HT1080 (cell line): ENCODE measurements around the gene ZNHIT3. TPM values are rescaled to one million over a fixed set of nuclear protein-coding genes. Genes with fewer than 3 reads are reported as not detected.

Source experiments
- DNase-seq: peaks from one replicate; pipeline ENCODE4 v3.0.0-alpha.2; 2015; ENCODE audit warnings: low read depth
- small RNA-seq: library from RNA; depleted of rRNA; stranded (forward); fragments of <200 nt; gene quantifications from one replicate; pipeline ENCODE3, GENCODE V24; 2014
- total RNA-seq: library from RNA; depleted of rRNA; stranded (reverse); fragments of >200 nt; shearing (Covaris generic); gene quantifications from 2 replicates; pipeline ENCODE4 v1.2.3, GENCODE V29; 2014; rRNA removed

Gene ZNHIT3
- total RNA-seq, 1 experiment from 2014 or later, result 55.4 TPM

DNA sequence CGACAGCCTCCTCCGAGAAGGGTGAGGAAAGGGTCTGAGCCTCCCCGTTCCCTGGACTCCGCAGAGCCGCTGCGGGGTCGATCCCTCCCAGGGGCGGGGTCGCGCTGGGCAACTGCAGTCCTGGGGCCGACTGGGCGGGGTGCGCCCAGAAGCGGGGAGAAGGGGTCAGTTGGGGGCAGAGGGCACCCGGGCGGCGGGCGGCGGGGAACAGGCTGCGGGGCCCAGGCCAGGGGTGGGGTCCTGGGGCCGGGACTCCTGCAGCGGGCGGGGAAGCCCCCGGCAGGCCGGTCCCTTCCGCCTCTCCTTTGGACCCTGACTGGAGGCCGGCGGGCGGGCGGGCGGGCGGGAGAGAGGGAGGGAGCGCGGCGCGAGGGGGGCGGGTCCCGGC is 58.6 kb downstream of the ZNHIT3 start:
- no peak for DNase-seq

Small RNA genes within 50 kb of the gene (small RNA-seq; reads per million reads assigned to genes)
- gene RNA5SP439, result not detected

Other genes starting within 250 kb of the ZNHIT3 start
- 0.37 TPM in 1 of 2 replicates, not detected in the other for gene TBC1D3I, start 222.1 kb upstream of the ZNHIT3 start, total RNA-seq
- not detected in 2 replicates for gene TBC1D3G, start 162.8 kb upstream of the ZNHIT3 start, total RNA-seq
- not detected in 2 replicates for gene TBC1D3H, start 98.2 kb upstream of the ZNHIT3 start, total RNA-seq
- 120 and 130 TPM in 2 replicates for gene MYO19, start 48.2 kb downstream of the ZNHIT3 start, total RNA-seq
- gene PIGW, start 48.3 kb downstream of the ZNHIT3 start, total RNA-seq, result 13.9 and 27.9 TPM in 2 replicates
- gene GGNBP2, start 58.2 kb downstream of the ZNHIT3 start, total RNA-seq, result 54.1 and 58.6 TPM in 2 replicates
- gene DHRS11, start 105.2 kb downstream of the ZNHIT3 start, total RNA-seq, result 11.7 and 12.1 TPM in 2 replicates
- 19.6 and 25.2 TPM in 2 replicates for gene MRM1, start 114.9 kb downstream of the ZNHIT3 start, total RNA-seq